Measurements from ENCODE around the gene MCF2L2.
"Not testable (repeated sequence)": the region's sequence is repeated elsewhere in the genome, so short reads cannot be mapped to it uniquely, and the experiment has no call there.

The MCF2L2 gene

DNA sequence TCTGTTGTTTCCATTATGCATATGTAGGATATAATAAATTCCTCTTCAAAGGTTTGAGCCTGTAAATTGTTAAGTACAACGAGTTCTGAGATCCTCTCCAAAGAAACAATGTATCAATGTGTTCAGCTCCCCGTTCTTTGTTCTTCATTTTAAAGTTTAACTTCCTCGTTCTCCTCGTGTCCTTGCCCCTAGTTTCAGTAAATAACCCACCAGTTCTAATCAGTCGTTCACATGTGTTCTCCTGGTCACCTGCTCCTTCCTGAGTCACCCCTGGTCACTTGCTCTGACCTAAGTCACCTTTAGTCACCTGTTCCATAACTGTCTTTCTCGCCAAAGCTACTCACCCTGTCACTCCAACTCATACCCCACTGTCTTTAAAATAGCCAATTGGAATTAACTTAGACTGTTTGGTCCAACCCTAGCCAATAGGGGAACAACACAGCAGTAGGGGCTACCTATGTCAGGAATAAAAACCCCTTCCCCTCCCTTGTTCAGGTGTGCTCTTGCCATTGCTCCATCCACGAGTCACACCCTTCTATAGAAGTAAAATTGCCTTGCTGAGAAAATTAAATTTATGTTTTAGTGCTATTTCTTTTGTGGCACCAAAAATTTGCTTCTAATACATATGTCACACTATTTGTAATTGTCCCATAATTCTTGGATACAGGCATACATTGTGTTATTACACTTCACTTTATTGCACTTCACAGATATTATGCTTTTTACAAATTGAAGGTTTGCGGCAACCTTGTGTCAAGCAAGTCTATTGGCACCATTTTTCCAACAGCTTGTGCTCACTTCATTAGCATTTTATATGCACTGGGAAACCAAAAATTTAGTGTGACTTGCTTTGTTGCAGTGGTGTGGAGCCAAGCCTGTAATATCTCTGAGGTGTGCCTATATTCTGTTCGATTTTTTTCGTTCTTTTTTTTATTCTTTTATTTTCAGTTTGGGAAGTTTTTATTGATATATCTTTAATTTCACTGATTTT is 15.3 kb upstream of the MCF2L2 start:
- no peak for DNase-seq

DNA sequence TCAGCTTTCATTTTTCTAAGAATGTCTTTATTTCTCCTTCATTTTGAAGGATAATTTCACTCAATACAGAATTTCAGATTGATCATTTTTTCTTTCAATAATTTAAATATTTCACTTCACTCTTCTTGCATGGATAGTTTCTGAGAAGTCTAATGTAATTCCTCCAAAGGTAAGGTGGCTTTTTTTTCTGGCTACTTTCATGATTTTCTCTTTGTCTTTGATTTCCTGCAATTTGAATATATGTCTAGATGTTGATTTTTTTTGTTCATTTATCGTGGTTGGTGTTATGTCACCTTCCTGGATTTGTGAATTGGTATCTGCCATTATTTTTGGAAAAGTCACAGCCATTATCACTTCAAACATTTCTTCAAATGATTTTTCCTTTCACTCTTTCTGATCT is 14.6 kb upstream of the MCF2L2 start:
- no peak for DNase-seq

DNA sequence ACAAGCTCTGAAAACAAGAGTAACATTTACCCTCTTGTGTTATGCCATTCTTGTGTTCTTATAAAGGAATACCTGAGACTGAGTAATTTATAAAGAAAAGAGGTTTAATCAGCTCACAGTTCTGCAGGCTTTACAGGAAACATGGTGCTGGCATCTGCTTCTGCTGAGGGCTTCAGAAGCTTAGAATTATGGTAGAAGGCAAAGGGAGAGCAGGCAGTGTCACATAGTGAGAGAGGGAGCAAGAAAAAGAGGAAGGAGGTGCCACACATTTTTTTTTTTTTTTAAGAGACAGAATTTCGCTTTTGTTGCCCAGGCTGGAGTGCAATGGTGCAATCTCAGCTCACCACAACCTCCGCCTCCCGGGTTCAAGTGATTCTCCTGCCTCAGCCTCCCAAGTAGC is 12.1 kb upstream of the MCF2L2 start:
- DNase-seq, result not testable (repeated sequence)

DNA sequence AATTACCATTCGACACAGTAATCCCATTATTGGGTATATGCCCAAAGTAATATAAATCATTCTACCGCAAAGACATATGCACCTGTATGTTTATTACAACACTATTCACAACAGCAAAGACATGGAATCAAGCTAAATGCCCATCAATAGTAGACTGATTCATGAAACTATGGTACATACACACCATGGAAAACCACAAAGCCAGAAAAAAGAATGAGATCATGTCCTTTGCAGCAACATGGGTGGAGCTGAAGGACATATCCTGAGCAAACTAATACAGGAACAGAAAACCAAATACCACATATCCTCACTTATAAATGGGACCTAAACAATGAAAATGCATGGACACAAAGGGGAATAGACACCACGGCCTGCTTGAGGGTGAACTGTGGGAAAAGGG is 11.1 kb upstream of the MCF2L2 start:
- no peak for DNase-seq

DNA sequence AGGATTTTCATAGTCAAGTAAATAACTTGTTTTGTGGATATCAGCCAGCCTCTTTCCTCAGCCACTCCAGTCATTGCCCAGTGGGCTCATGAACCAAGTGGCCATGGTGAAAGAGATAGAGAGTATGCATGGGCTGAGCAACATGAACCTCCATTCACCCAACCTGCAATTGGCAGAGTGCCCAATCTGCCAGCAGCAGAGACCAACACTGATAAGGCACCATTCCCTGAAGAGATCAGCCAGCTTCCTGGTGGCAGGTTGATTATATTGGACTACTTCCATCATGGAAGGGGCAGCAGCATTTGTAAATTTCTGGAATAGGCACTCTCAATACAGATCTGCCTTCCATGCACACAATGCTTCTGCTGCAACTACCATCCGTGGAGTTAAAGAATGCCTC is 10.3 kb upstream of the MCF2L2 start:
- DNase-seq, result no peak

DNA sequence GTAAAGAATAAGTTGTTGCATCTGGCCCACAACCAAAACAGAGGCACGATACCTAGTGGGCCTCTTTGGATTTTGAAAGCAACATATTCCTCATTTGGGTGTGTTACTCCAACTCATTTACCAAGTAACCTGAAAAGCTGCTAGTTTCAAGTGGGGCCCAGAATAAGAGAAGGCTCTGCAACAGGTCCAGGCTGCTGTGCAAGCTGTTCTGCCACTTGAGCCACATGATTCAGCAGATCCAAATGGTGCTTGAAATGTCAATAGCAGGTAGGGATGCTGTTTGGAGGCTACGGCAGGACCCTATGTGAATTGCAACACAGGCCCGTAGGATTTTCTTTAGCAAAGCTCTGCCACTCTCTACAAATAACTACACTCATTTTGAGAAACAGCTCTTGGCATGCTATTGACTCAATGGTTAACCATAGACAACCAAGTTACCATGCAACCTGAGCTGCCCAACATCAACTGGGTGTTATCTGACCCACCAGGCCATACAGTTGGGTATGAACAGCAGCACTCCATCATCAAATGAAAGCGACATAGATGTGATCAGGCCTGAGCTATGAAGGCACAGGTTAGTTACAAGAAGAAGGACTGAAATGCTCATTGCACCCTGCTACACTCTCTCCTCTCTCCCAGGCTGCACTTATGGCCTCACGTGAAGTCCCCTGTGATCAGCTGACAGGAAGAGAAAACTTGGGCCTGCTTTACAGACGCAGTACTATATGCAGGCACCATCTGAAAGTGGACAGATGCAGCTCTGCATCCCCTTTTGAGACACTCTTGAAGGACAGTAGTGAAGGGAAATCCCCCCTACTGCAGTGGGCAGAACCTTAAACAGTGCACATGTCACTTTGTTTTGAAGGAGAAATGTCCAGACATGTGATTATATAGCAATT is 9.5 kb upstream of the MCF2L2 start:
- DNase-seq, result no peak

DNA sequence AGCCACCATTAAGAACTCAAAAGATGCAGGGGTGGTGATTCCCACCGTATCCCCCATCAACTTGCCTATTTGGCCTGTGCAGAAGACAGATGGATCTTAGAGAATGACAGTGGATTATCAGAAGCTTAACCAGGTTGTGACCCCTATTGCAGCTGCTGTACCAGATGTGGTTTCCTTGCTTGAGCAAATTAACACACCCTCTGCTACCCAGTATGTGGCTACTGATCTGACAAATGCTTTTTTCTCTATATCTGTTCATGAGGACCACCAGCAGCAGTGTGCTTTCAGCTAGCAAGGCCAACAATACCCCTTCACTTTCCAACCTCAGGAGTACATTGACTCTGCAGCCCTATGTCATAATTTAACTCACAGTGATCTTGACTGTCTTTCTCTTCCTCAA is 8.6 kb upstream of the MCF2L2 start:
- no peak for DNase-seq

DNA sequence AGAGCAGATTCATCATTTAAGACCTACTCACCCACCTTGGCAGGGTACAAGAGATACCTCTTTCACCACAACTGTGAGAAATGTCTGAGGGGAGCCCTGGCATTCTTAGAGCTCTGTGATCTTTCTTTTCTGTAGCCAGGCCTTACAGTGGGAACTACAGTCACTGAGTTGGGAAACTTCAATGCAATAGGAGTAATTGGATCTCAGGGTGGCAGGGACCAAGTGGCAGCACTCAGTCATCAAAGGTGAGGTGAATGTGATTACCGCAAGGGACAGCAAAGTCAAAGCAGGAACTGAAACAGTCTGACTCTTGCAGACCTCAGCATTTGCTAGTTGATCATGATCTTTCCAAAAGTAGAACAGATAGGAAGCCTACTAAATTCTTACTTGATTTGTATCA is 7.2 kb upstream of the MCF2L2 start:
- no peak for DNase-seq

DNA sequence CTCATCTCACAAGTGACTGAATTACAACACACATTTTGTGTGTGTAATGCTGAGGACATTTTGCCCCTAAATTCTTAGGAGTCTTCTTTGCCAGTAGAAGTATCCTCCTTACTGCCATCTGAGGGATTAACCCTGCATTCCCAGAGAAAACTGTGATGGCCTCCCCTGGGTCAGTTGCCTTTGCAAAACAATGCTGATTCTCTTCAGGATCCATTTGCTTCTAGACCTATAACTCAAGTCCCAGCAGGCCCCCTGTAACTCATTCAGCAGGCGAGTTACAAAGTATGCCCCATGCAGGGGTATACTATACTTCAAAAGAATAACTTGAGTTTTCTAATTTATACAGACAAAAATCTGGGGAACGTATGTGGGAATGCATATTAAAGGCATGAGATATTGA is 6.6 kb upstream of the MCF2L2 start:
- no peak for DNase-seq

DNA sequence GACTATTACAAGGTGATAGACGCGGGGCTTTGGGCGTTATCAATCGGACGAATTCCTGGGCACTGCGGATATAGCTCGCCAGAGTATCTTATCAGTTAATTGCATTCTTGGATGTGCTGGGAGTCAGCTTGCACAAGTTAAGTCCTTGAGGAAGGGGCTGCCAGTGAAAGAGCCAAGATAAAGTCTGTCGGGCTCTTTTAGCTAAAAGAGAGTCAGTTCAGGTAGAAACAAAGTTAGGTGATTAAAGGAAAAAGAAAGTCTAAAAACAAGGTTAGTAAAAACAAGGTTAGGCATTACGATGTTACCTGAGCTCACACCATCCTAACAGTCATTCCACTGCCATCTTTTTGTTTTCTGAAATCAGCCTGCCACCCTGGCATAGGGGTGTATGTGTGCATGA is 6.1 kb upstream of the MCF2L2 start:
- no peak for DNase-seq

DNA sequence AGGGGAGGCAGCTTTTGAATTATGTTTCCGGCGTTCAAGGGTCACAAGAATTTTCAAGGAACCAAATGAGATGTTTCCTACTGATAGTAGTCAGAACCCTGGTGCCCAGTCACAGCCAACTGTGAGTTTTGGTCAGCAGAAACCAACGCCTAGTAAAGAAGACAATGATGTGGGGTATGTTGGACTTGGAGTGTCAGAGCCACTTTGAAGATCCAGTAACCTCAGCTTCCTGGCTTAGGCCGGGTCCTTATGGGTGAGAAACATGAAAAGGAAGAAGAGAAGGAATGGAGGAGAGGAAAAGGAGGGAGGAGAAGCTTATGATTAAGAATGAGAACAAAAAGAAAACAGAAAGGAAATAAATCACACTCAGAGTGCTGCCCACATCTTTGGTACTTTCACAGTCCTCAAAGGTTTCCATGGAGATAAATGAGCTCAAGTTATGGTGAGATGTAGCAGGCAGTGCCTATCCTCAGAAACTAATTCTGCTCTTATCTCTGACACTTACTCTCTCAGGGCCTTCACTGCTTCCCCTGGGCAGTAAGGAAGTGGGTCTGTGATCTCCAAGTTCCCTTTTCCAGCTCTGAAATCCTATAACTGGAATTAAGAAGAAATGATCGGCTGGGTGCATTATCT is 2.0 kb upstream of the MCF2L2 start:
- DNase-seq, result no peak

DNA sequence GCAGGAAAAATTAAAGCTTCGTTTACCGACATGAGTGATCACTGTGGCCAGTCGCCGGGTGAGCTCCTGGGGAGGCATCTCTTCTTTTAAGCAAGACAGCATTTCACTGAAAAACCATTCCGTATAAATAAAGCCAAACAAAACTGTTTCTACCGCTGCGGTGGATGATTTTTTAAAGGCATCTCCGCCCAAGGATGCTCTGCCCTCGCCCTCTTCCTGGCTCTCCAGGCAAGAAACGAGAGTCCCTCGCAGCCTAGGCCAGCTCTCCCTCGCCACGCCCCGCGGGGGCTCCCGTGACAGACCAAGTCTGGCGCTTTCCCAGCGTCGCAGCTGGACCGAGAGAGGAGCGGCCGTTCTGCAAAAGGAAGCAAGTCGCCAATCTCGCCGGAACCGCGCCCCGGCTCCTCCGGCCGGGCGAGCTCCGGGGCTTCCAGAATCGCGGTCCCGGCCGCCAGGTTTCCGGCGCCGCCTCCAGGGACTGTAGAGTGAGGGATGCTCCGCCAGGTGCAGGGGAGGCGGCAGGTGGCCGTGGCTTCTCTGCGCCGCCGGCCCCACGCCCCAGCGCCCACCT is 458 bp downstream of the MCF2L2 start:
- no peak for DNase-seq

DNA sequence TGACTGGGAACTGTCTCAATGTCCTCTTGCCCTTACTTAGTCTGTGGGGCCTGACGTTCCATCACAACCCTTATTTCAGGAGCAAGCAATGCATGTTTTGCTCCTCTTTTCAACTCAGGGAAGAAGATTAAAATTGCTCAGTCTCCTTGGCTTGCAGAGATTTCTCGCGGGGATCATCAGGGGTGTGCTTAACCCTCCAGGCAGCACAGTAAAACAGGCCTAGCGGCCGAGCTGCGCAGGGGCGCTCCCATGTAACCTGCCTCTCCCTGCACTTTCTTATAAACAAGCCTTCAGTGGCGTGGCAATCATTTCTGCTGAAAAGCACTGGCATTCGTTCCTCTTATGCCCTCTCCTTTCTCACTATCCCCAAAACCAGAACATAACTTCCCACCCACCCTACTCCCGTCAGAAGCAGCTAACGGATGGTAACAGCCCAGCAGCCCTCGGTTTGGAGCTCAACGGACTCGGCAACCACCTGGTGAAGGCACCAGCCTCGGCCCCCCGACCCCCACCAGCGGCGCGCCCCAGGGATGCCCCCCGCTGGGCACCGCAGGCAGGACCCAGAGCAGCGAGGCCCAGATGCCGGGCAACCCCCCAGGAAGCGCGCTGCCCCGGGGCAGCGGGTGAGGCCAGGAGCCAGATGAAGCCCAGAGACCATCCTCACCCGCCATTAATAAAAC is 1.1 kb downstream of the MCF2L2 start:
- DNase-seq, result no peak

DNA sequence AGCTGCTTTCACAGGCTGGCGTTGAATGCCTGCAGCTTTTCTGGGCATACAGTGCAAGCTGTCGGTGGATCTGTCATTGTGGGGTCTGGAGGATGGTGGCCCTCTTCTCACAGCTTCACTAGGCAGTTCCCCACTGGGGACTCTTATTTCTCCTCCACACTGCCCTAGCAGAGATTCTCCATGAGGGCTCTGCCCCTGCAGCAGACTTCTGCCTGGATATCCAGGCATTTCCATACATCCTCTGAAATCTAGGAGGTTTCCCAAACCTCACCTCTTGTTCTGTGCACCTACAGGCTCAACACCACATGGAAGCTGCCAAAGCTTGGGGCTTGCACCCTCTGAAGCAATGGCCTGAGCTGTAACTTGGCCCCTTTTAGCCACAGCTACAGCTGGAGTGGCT is 9.6 kb downstream of the MCF2L2 start:
- DNase-seq, result not testable (repeated sequence)

DNA sequence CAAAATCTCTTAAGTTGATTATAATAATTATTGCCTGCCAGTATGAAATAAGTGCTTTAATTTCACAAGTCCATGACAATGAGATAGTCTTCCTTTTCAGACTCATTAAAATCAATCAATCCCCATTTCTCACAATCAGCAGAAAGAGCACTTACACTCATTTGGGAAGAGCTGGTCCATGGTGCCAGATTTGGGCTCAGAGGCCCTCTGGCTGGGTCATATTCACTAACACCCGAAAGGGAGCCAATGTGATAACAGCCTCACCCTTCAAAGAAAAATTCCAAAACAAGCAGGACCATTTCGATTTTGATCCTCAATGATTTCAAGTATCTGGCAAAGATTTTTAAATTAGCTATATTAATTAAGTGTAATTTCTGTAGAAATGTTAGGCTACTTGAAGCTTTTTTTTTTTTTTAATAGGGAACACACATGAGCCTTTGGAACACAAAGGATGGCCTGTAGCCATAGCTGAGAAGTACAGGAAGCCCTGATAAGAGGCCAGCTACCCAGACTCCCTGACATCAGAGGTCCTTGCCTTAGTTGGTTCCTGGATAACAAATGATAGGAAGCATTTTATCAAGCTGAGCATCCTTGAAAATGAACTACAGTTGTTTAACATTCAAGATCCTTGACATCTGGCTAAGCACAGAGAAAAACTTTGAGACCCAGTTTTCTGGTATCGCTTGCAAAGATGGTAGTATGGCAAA is 17.1 kb downstream of the MCF2L2 start:
- DNase-seq, result no peak

DNA sequence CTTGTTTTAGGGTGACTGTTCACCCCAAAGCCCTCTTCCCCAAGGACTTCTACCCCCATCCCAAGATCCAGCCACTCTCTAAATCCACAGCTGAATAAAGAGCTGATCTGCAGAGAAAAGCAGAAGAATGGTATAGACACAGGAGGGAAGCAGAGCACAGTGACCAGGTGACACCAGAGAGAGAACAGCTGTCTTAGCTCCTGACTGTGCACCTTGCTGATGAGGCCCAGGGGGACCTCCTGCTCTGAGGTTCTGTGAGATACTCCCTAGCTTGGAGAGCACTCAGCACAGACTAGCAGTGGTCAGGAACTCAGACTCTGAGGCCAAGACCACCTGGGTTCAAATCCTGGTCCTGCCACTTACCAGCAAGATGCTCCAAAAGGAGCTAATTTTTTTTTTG is 17.7 kb downstream of the MCF2L2 start:
- no peak for DNase-seq

DNA sequence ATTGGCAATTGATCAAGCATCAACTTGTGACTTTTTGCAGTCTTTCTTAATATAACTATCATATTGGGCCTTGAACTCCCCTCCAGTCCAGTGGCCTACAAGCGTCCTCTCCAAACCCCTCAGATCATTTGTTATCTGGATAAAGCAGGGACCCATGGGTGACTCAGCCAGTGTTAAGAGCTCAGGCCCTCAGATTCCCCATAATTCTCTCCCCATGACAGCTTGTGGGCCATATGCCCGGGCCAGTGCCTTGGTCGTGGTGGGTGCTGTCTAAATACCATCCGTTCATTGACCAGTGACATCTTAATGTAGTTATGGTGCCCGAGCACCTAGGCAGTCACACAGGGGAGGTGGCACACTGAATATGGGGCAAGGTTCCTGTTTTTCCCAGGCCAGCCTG is 18.1 kb downstream of the MCF2L2 start:
- no peak for DNase-seq

DNA sequence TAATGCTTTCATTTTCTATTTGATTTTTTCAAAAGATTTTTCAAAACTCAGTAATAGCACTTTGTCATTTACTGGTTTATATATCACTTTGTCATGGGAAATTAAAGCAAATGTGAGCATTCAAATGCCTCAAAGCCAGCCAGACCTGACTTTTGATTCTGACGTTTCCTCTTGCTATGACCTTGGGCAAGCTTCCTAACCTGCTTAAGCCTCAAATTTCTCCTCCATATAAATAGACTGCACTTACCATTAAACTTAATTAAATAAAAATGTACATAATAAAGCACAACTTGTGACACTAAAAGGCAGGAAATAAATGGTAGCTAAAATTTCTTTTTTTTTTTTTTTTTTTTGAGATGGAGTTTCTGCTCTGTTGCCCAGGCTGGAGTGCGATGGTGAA is 19.2 kb downstream of the MCF2L2 start:
- no peak for DNase-seq

DNA sequence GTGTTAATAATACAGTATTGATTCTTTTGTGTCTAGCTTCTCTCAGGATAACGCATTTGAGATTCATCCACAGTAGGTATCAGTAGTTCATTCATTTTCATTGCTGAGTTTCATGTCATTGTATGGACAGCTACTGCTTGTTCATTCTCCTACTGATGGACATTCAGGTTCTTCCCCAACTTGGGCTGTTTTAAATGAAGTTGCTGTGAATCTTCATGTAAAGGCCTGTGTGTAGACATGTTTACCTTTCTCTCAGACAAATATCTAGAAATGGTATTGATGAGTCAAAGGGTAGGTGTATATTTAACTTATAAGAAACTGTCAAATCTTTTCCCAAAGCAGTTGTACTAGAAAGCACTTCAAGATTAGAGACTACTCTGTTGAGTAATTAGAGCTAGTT is 26.7 kb downstream of the MCF2L2 start:
- no peak for DNase-seq

DNA sequence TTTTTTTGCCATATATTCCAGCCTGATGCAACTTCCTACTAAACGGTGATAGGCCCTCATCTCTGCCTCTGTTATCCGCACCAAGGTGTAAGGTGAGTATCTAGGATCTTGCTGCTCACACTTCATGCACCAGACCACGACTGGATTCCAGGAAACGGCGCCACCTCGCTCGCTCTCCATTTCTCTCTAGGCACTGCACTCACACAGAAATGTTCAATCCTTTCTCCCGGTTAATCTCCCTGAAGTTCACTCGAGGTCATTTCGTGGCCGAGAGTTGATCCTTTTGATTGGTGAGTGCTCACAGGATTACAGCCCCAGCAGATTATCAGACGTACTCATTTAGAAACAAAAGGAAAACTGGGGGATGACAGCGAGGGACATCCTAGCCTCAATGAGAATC is 28.1 kb downstream of the MCF2L2 start:
- DNase-seq, result no peak

DNA sequence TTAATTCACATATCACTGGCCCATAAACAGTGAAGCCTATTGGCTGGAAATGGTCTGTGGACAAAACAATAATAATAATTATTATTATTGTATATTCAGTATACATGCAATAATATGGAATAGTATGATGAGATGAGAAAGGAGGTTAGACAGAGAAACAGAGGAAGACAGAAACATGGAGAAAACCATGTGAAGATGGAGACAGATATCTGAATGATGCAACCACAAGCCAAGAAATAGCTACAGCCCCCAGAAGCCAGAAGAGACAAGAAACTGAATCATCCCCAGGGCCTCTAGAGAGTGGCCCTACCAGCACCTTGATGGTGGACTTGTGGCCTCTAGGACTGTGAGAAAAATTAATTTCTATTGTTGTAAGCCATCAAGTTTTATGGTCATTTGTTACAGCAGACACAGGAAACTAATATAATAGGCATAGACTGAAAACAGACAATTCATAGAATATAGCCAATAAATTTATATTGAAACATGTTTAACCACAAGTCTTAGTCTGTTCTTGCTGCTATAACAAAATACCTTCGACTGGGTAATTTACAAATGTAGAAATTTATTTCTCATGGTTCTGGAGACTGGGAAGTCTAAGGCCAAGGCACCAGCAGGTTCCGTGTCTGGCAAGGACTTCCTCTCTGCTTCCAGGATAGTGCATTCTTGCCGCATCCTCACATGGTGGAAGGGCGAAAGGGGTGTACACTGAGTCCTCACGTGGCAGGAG is 31.6 kb downstream of the MCF2L2 start:
- no peak for DNase-seq
